AG09309 (cell line): ENCODE measurements around the gene ATP6V0D1.
"Not testable (repeated sequence)": the region's sequence is repeated elsewhere in the genome, so short reads cannot be mapped to it uniquely, and the experiment has no call there.

Experiments
- DNase-seq: peaks from one replicate; pipeline ENCODE4 v3.0.0-alpha.2; 2010; ENCODE audit warnings: low read depth
- H3K4me3 ChIP-seq: 2 replicates; pipeline ENCODE4 v1.5.1; 2011; ENCODE audit warnings: mild to moderate bottlenecking, low read depth, low read length, moderate library complexity; ENCODE audit not compliant: control insufficient read depth
- CTCF ChIP-seq: IDR thresholded peaks from 2 replicates; pipeline ENCODE4 v1.5.1; 2011; ENCODE audit warnings: mild to moderate bottlenecking, low read depth, low read length, inconsistent platforms; ENCODE audit not compliant: insufficient read depth, control insufficient read depth; ENCODE audit errors: missing control alignments

The ATP6V0D1 gene

DNA sequence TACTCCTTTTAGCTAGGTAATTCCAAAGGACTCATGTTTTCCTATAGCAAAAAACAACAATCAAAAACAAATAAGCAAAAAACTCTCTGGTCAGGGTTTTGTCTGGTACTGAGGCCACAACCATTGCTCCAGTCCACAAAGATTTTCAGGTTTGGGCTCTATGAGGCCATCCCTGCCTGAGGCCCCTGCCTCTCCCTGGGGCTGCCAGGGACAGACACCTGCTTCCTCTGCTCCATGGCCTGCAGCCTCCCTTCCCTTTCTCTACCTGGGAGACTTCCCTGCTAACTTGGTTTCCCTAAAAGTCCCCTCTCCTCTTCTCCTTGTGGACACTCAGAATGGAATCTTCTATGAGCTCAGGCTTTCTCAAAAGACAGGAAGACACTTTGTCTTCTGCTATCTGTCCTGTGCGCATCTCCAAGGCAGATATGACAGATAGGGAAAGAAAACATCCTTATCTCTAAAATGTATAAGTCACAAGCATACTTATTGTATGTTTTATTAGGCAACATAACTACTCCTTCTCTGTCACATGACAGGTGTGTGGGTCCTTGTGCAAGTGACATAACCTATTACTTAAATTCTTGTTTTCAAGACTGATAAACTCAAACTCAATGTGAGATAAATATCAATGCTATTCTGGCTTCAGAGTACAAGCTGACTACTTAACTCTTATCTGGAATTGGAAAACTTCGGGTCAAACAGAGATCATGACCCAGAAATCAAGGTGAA, 63.5 kb downstream of the ATP6V0D1 start:
- DNase-seq: no peak
- TF ChIP-seq CTCF: no peak
- H3K4me3 ChIP-seq: no peak overlapping the region

DNA sequence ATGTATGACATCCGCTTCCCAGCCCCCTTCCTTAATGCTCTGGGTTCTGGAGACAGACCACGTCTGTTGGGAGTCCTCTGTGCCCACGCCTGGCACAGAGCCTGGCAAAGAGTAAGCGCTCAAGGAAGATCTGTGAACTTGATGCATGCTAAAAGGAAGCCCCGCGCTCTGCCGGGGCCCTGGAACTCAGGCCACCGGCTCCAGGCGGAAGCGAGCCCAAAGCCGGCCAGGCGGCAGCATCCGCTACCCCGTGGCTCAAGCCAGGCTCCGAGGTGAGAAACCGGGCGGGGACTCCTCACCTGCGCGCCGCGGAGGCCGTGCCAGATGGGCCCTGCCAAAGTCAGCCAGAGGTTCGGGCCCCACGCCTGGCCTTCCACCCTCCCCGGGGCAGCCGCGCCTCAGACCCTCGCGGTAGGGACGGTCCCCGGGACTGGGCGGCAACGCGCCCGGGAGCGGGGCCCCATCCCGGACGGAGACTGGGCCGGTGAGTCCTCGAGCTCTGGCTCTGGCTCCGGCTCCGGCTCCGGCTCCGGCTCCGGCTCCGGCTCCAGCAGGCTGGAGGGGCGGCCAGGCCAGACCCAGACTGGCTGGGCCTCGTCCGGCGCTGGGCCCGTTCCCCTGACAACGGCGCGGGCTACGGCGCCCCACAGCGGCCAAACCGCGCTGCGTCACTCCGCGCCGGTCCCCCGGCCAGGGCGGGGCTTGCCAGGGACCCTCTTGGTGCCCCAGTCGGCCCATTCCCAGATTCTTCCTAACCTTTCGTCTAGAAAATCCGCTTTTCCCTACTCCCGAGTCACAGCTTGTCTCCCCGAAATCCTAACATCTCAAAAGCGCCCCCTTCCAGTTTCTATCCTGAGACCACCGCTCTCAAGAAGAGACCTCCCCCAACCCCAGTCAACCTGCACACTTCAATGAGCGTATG, 64.8 kb downstream of the ATP6V0D1 start, which contains the start of gene ZDHHC1:
Gene ZDHHC1, minus strand, starts transcription at position 606 of the 922 bp plus-strand sequence. CDS start 8,702 bp downstream, outside the sequence.
- DNase-seq: no peak
- TF ChIP-seq CTCF: peak; percentile 24
- H3K4me3 ChIP-seq: peak within 1 kb of the TSS; percentile 50

DNA sequence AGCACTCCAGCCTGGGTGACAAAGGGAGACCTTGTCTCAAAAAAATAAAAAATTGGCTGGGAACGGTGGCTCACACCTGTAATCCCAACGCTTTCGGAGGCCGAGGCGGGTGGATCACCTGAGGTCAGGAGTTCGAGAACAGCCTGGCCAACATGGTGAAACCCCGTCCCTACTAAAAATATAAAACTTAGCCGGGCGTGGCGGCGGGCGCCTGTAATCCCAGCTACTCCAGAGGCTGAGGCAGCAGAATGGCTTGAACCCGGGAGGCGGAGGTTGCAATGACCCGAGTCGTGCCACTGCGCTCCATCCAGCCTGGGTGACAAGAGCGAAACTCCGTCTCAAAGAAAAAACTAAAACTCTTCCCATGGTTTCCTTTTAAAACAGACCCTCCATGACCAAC, 65.5 kb downstream of the ATP6V0D1 start:
- DNase-seq: not testable (repeated sequence)
- peak overlapping the region; percentile 50 for H3K4me3 ChIP-seq

GRCh38 chr16:67413978-67414911, 66.7 kb downstream of the ATP6V0D1 start:
- H3K4me3 ChIP-seq: no peak overlapping the region
- no peak for TF ChIP-seq CTCF

DNA sequence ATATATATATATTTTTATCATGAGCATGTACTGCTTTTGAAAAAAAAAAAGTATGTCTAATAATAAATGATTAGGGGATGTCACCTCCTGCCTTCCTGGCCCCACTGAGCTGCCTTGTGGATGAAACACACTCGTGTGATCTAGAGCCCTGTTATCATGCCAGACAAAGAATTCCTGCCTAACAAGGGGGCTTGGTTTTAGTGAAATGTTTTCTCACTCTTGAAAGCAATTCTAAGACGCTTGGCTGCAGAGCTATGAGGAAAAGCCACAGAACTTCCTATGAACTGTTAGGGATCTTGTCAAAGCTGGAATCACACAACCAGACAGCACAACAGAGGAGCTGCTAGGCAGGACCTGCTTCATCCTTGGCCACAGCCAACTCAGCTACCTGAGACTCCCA, 68.7 kb downstream of the ATP6V0D1 start:
- no peak for TF ChIP-seq CTCF
- H3K4me3 ChIP-seq: no peak overlapping the region
- no peak for DNase-seq

More at GRCh38 chr16:67413978-67414911, 66.7 kb downstream of the ATP6V0D1 start:
- DNase-seq: no peak

DNA sequence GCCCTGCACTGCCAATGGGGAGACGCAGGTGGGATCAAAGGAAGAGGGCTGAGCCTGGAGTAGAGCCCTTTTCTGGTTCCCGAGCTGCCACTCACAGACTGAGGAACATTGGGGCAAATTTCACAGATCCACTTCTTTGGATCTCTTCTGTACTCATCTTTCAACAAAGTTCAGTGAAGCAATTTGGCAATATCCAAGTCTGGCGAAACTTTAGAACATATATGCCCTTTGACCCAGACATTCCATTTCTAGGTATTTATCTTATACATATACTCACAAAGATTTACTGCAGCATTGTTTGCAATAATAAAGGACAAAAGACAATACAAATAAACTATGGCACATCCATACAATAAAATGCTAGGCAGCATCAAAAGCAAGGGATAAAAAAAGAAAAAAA, 69.6 kb downstream of the ATP6V0D1 start:
- no peak overlapping the region for H3K4me3 ChIP-seq
- DNase-seq: no peak
- no peak for TF ChIP-seq CTCF
